Thyroid gland (tissue), 4 donors: ENCODE data around the gene GATA3. TPM values are rescaled to one million over a fixed set of nuclear protein-coding genes. Genes with fewer than 3 reads are reported as not detected.
A peak's percentile ranks its signal among the peaks of the same experiment; 100 is the strongest.

ENCODE experiments used
- DNase-seq, 2 donors: peaks; one replicate each; pipeline ENCODE4 v3.0.0-alpha.2; 2019
- H3K27ac ChIP-seq, 3 donors: fragments of 200-600 bp; sonication (generic); 1 replicate in 2 of 3; 2 replicates in 1 of 3; pipeline ENCODE4 v1.5.1; 2016 to 2019; ENCODE audit warnings: mild to moderate bottlenecking in 1 of 3, moderate library complexity in 1 of 3
- H3K27me3 ChIP-seq: fragments of 200-600 bp; sonication (generic); one replicate; pipeline ENCODE4 v1.5.1; 2019
- H3K36me3 ChIP-seq, 2 donors: fragments of 200-600 bp; sonication (generic); one replicate each; pipeline ENCODE4 v1.5.1; 2016 to 2019
- H3K4me1 ChIP-seq, 2 donors: fragments of 200-600 bp; sonication (generic); one replicate each; pipeline ENCODE4 v1.5.1; 2017 to 2019
- H3K4me3 ChIP-seq, 3 donors: fragments of 200-600 bp; sonication (generic); replicated peaks in 1 of 3; 1 replicate in 2 of 3; 2 replicates in 1 of 3; pipeline ENCODE4 v1.5.1; 2016; ENCODE audit warnings: mild to moderate bottlenecking in 1 of 3
- H3K9me3 ChIP-seq: fragments of 200-600 bp; sonication (generic); one replicate; pipeline ENCODE4 v1.5.1; 2017
- CTCF ChIP-seq, 6 experiments: fragments of 200-600 bp in 3 of 6; fragments of 450-650 bp in 3 of 6; sonication (generic) in 3 of 6; IDR thresholded peaks; one replicate each; pipeline ENCODE4 v1.5.1; 2016 to 2019; ENCODE audit warnings: antibody characterized with exemption in 6 of 6, mild to moderate bottlenecking in 2 of 6, inconsistent platforms in 1 of 6, moderate library complexity in 1 of 6
- POLR2A ChIP-seq, 2 donors: fragments of 450-650 bp; IDR thresholded peaks; one replicate each; pipeline ENCODE4 v1.6.1; 2017; ENCODE audit warnings: antibody characterized with exemption in 2 of 2, mild to moderate bottlenecking in 2 of 2, moderate library complexity in 1 of 2
- WGBS, 2 donors: methylation state at CpG; one replicate each; pipeline ENCODE4 v1.1.5; 2017; 5-methylcytosine and 5-hydroxymethylcytosine counted together
- intact Hi-C: fragments of 100-400 bp; cut with DNase I; formaldehyde crosslinking; loops from one replicate; pipeline ENCODE4 v1.15.1; 2023
- total RNA-seq, 4 donors: library from RNA; depleted of rRNA; stranded (reverse); fragments of >200 nt; gene quantifications; one replicate each; pipeline ENCODE4 v1.2.3, GENCODE V29; 2016

The GATA3 gene
- total RNA-seq, 4 donors from 2014 or later = 1.1 to 3.8 (median 1.9) TPM

GRCh38 chr10:8049865-8050555 is 4.5 kb upstream of the GATA3 start:
- DNase-seq = no peak
- TF ChIP-seq CTCF (IDR thresholded peaks at IDR 0.05) = no peak
- no peak for TF ChIP-seq POLR2A (IDR thresholded peaks at IDR 0.05)
- Histone ChIP-seq H3K9me3 (no peaks in the 10 kb centered on the region), H3K27ac (no peak overlapping the region), H3K36me3 (no peaks in the 10 kb centered on the region), H3K4me1 (peaks cover 34 to 59% of the 10 kb centered on the region in 2 donors), H3K4me3 (peak overlapping the region in 2 of 3 donors; percentile 20 to 25), H3K27me3 (peaks cover 67% of the 10 kb centered on the region)
- intact Hi-C loops = loop anchor here (10.0 kb wide), 1 partner anchor 825 kb away; no protein-coding TSS in a partner anchor
- 2 to 3% methylated on average over 20 to 40 of the region's 68 CpGs for WGBS, 2 donors

GRCh38 chr10:8050556-8051108 is 3.9 kb upstream of the GATA3 start:
- H3K27ac ChIP-seq = no peak overlapping the region
- intact Hi-C loops = loop anchor here (10.0 kb wide), 1 partner anchor 824 kb away; no protein-coding TSS in a partner anchor
- peaks cover 61% of the 10 kb centered on the region for H3K27me3 ChIP-seq
- WGBS, 2 donors = 0 to 1% methylated on average over 2 to 14 of the region's 60 CpGs
- H3K36me3 ChIP-seq = no peaks in the 10 kb centered on the region
- peak in 1 of 2 donors; percentile 38 for DNase-seq
- no peaks in the 10 kb centered on the region for H3K9me3 ChIP-seq
- no peak for TF ChIP-seq POLR2A (IDR thresholded peaks at IDR 0.05)
- TF ChIP-seq CTCF (IDR thresholded peaks at IDR 0.05) = no peak
- peak overlapping the region in 2 of 3 donors; percentile 20 to 25 for H3K4me3 ChIP-seq
- peaks cover 30 to 52% of the 10 kb centered on the region in 2 donors for H3K4me1 ChIP-seq

- WGBS, 2 donors = 11 to 18% methylated on average over 39 to 47 of the region's 52 CpGs
- Histone ChIP-seq H3K4me3 (peak overlapping the region in 1 of 3 donors; percentile 20), H3K36me3 (no peaks in the 10 kb centered on the region), H3K4me1 (peaks cover 31 to 47% of the 10 kb centered on the region in 2 donors), H3K9me3 (no peaks in the 10 kb centered on the region), H3K27ac (no peak overlapping the region), H3K27me3 (peaks cover 57% of the 10 kb centered on the region)
- intact Hi-C loops = loop anchor here (10.0 kb wide), 1 partner anchor 824 kb away; no protein-coding TSS in a partner anchor
- no peak for TF ChIP-seq CTCF (IDR thresholded peaks at IDR 0.05)
- DNase-seq = no peak
These were observed 3.2 kb upstream of the GATA3 start for GRCh38 chr10:8051109-8051821.

GRCh38 chr10:8051851-8052257 is 2.6 kb upstream of the GATA3 start:
- Histone ChIP-seq H3K27ac (no peak overlapping the region), H3K4me3 (no peak overlapping the region), H3K4me1 (peaks cover 32 to 47% of the 10 kb centered on the region in 2 donors), H3K27me3 (peaks cover 57% of the 10 kb centered on the region), H3K9me3 (no peaks in the 10 kb centered on the region), H3K36me3 (no peaks in the 10 kb centered on the region)
- TF ChIP-seq CTCF (IDR thresholded peaks at IDR 0.05) (no peak), POLR2A (IDR thresholded peaks at IDR 0.05) (no peak)
- intact Hi-C loops = loop anchor here (10.0 kb wide), 1 partner anchor 823 kb away; no protein-coding TSS in a partner anchor
- DNase-seq = no peak
- WGBS, 2 donors = 4 to 12% methylated on average over 29 of the region's 29 CpGs
